Panc1 (cell line): ENCODE data around the gene PRPF19. TPM values are rescaled to one million over a fixed set of nuclear protein-coding genes. Genes with fewer than 3 reads are reported as not detected.

Source experiments
- ATAC-seq: fragments of 200-7000 bp; cut with Tn5 transposase; 2 replicates; pipeline ENCODE4 v1.9.1; 2020; ENCODE audit warnings: mild to moderate bottlenecking, moderate library complexity
- BruUV-seq: library from RNA; stranded (reverse); fragments of 400-500 nt; replicated peaks from 2 replicates; lab custom pipeline; 2021; lab: Mats Ljungman, UMichigan
- CTCF ChIA-PET: fragments of 300-600 bp; sonication (Branson Sonifier 250); formaldehyde crosslinking; loops from one replicate; lab custom pipeline; 2022; ENCODE audit warnings: antibody characterized with exemption; lab: Charles Lee
- POLR2A ChIA-PET: fragments of 300-600 bp; sonication (Branson Sonifier 250); formaldehyde crosslinking; loops from one replicate; lab custom pipeline; 2022; ENCODE audit warnings: antibody characterized with exemption; lab: Charles Lee
- DNase-seq: peaks from one replicate; pipeline ENCODE4 v3.0.0-alpha.2; 2010; ENCODE audit warnings: low read depth, low spot score
- H3K27ac ChIP-seq: 2 replicates; pipeline ENCODE4 v1.5.1; 2011; ENCODE audit warnings: mild to moderate bottlenecking, low read length, inconsistent platforms
- H3K27me3 ChIP-seq: fragments of 200-500 bp; sonication (Bioruptor generic); 2 replicates; pipeline ENCODE4 v1.6.0; 2014; ENCODE audit warnings: low read length, inconsistent platforms; ENCODE audit not compliant: control insufficient read depth, insufficient read depth
- H3K36me3 ChIP-seq: fragments of 200-500 bp; sonication (Bioruptor generic); 2 replicates; pipeline ENCODE4 v1.5.1; 2014; ENCODE audit warnings: inconsistent platforms, mild to moderate bottlenecking, low read length, moderate library complexity; ENCODE audit not compliant: control insufficient read depth, insufficient read depth
- H3K4me1 ChIP-seq: 2 replicates; pipeline ENCODE4 v1.5.1; 2011; ENCODE audit warnings: inconsistent platforms, mild to moderate bottlenecking, low read length, moderate library complexity; ENCODE audit not compliant: control insufficient read depth, insufficient read depth
- H3K4me3 ChIP-seq, 2 experiments: 2 replicates each; pipeline ENCODE4 v1.5.1; 2011 to 2012; ENCODE audit warnings: low read depth in 2 of 2, low read length in 2 of 2, mild to moderate bottlenecking in 2 of 2, inconsistent platforms in 1 of 2, moderate library complexity in 1 of 2
- H3K9me3 ChIP-seq: fragments of 200-500 bp; sonication (Bioruptor generic); 2 replicates; pipeline ENCODE4 v1.5.1; 2014; ENCODE audit warnings: low read depth, mild to moderate bottlenecking, inconsistent platforms, low read length, moderate library complexity; ENCODE audit not compliant: control insufficient read depth, insufficient read depth
- POLR2AphosphoS5 ChIP-seq: IDR thresholded peaks from 2 replicates; pipeline ENCODE4 v1.6.1; 2012; ENCODE audit warnings: mild to moderate bottlenecking, low read depth, low read length, moderate library complexity
- REST ChIP-seq, 2 experiments: IDR thresholded peaks; 2 replicates each; pipeline ENCODE4 v1.6.1; 2011 to 2012; ENCODE audit warnings: low read depth in 2 of 2, control low read depth in 1 of 2, low read length in 1 of 2, mild to moderate bottlenecking in 1 of 2, moderate library complexity in 1 of 2; ENCODE audit not compliant: insufficient read depth in 1 of 2
- SIN3A ChIP-seq: IDR thresholded peaks from 2 replicates; pipeline ENCODE4 v1.6.1; 2012; ENCODE audit warnings: low read depth, mild to moderate bottlenecking, low read length, moderate library complexity, borderline replicate concordance; ENCODE audit not compliant: insufficient read depth
- TCF7L2 ChIP-seq: IDR thresholded peaks from 2 replicates; pipeline ENCODE4 v1.6.1; 2011; ENCODE audit warnings: mild to moderate bottlenecking, low read depth, low read length, inconsistent platforms
- in situ Hi-C: cut with HindIII; loops from 2 replicates; pipeline ENCODE4 v1.10.0; 2016; ENCODE audit warnings: low sequenced_read_pairs, low pct_unique_long_range_greater_than_20kb
- intact Hi-C: fragments of 100-400 bp; cut with micrococcal nuclease; formaldehyde crosslinking; loops from one replicate; pipeline ENCODE4 v1.10.0; 2022; ENCODE audit not compliant: unreplicated experiment
- total RNA-seq: library from RNA; stranded (reverse); gene quantifications from one replicate; pipeline ENCODE4 v1.2.1, GENCODE V29; 2021; ENCODE audit not compliant: unreplicated experiment
- TF ChIP-seq, protein P1 (sequence below): fragments of 450-650 bp; IDR thresholded peaks from 2 replicates; pipeline ENCODE4 v1.5.1; 2017; ENCODE audit warnings: mild to moderate bottlenecking

The PRPF19 gene
- total RNA-seq, 1 experiment from 2014 or later: 149 TPM

- BruUV-seq: no TSS peak
- POLR2A ChIA-PET: no interaction called here
- ATAC-seq (no peak), DNase-seq (no peak)
- H3K4me3 ChIP-seq: no peak overlapping the region
- CTCF ChIA-PET: interaction anchor here (0.5 kb wide), 1 partner anchor 91 kb away, joined by 5 read pairs; no protein-coding TSS in a partner anchor
- in situ Hi-C loops (no loop called here), intact Hi-C loops (no loop called here)
- peaks cover 18% of the 10 kb centered on the region for H3K4me1 ChIP-seq
- H3K27ac ChIP-seq: no peak overlapping the region
- no peaks in the 10 kb centered on the region for H3K9me3 ChIP-seq
- no peaks in the 10 kb centered on the region; the same call in none of the 2 replicates for H3K36me3 ChIP-seq
- TF ChIP-seq TCF7L2: no peak
- TF ChIP-seq REST (IDR thresholded peaks at IDR 0.05; ENCODE audit: insufficient read depth in 1 of 2, low read depth in 2 of 2, low read length in 1 of 2): no peak
- TF ChIP-seq, protein P1, sequence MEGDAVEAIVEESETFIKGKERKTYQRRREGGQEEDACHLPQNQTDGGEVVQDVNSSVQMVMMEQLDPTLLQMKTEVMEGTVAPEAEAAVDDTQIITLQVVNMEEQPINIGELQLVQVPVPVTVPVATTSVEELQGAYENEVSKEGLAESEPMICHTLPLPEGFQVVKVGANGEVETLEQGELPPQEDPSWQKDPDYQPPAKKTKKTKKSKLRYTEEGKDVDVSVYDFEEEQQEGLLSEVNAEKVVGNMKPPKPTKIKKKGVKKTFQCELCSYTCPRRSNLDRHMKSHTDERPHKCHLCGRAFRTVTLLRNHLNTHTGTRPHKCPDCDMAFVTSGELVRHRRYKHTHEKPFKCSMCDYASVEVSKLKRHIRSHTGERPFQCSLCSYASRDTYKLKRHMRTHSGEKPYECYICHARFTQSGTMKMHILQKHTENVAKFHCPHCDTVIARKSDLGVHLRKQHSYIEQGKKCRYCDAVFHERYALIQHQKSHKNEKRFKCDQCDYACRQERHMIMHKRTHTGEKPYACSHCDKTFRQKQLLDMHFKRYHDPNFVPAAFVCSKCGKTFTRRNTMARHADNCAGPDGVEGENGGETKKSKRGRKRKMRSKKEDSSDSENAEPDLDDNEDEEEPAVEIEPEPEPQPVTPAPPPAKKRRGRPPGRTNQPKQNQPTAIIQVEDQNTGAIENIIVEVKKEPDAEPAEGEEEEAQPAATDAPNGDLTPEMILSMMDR: no peak
- no peak for TF ChIP-seq SIN3A
- TF ChIP-seq POLR2AphosphoS5: no peak
- H3K27me3 ChIP-seq: no peaks in the 10 kb centered on the region
Measured at GRCh38 chr11:60923326-60923725, 16.9 kb upstream of the PRPF19 start.

DNA sequence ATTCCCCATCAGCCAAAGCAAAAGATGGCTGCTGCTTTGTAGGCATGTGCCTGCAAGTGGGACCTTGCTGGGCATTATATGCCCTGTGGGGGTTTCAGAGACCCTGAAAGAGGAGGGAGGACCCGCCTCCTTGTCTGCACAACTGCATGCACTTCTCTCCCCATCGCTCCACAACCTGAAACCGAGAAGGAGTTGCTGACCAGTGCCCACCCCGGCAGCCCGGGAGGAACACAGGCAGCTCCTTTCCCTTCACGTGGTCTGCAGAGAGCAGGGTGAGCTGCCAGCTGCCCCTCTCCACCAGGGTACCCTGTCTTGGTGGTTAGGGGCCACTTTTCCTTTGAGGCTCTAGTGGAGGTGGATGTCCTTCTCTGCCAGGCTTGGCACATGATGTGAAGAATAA, 16.5 kb upstream of the PRPF19 start:
- Histone ChIP-seq H3K4me3 (no peak overlapping the region), H3K36me3 (no peaks in the 10 kb centered on the region; the same call in 1 of the 2 replicates), H3K27me3 (no peaks in the 10 kb centered on the region), H3K4me1 (peaks cover 18% of the 10 kb centered on the region), H3K9me3 (no peaks in the 10 kb centered on the region), H3K27ac (no peak overlapping the region)
- in situ Hi-C loops (no loop called here), intact Hi-C loops (no loop called here)
- TF ChIP-seq TCF7L2: no peak
- no peak for TF ChIP-seq POLR2AphosphoS5
- no peak for TF ChIP-seq REST (IDR thresholded peaks at IDR 0.05; ENCODE audit: insufficient read depth in 1 of 2, low read depth in 2 of 2, low read length in 1 of 2)
- TF ChIP-seq, protein P1: no peak
- TF ChIP-seq SIN3A: no peak
- ChIA-PET POLR2A (no interaction called here), CTCF (no interaction called here)
- ATAC-seq: no peak
- DNase-seq: no peak
- no TSS peak for BruUV-seq
